Tibial artery (tissue), 4 donors: Measurements from ENCODE around the gene TLK1.

ENCODE experiments used
- DNase-seq, 2 donors: peaks; one replicate each; pipeline ENCODE4 v3.0.0-alpha.2; 2019
- H3K27ac ChIP-seq, 2 donors: fragments of 200-600 bp; sonication (generic) in 1 of 2; 1 replicate in 1 of 2; 2 replicates in 1 of 2; pipeline ENCODE4 v1.5.1; 2018 to 2019; ENCODE audit warnings: mild to moderate bottlenecking in 1 of 2
- H3K27me3 ChIP-seq, 2 donors: fragments of 200-600 bp; sonication (generic) in 1 of 2; one replicate each; pipeline versions ENCODE4 v1.5.1 to v1.6.0; 2016 to 2019
- H3K36me3 ChIP-seq, 3 donors: fragments of 200-600 bp; sonication (generic) in 2 of 3; one replicate each; pipeline ENCODE4 v1.5.1; 2016 to 2019; ENCODE audit warnings: mild to moderate bottlenecking in 2 of 3
- H3K4me1 ChIP-seq, 4 donors: fragments of 200-600 bp; sonication (generic) in 2 of 4; 1 replicate in 3 of 4; 2 replicates in 1 of 4; pipeline ENCODE4 v1.5.1; 2016 to 2019
- H3K4me3 ChIP-seq, 2 donors: fragments of 200-600 bp; sonication (generic) in 1 of 2; 1 replicate in 1 of 2; 2 replicates in 1 of 2; pipeline ENCODE4 v1.5.1; 2018 to 2019; ENCODE audit warnings: mild to moderate bottlenecking in 2 of 2
- H3K9me3 ChIP-seq, 3 donors: fragments of 200-600 bp; sonication (generic) in 1 of 3; one replicate each; pipeline ENCODE4 v1.5.1; 2016 to 2019
- CTCF ChIP-seq, 2 experiments: fragments of 200-600 bp in 1 of 2; fragments of 450-650 bp in 1 of 2; IDR thresholded peaks; one replicate each; pipeline ENCODE4 v1.5.1; 2017 to 2019; ENCODE audit warnings: antibody characterized with exemption in 2 of 2, mild to moderate bottlenecking in 1 of 2, moderate library complexity in 1 of 2
- intact Hi-C: fragments of 100-400 bp; cut with DNase I; formaldehyde crosslinking; loops from one replicate; pipeline ENCODE4 v1.15.0; 2023; ENCODE audit warnings: low total_unique reads

Gene TLK1

GRCh38 chr2:171176516-171176915, 15.8 kb upstream of the TLK1 start:
- no peak for TF ChIP-seq CTCF (IDR thresholded peaks at IDR 0.05)
- Histone ChIP-seq H3K36me3 (no peaks in the 10 kb centered on the region), H3K4me3 (no peak overlapping the region), H3K27ac (no peak overlapping the region), H3K27me3 (no peaks in the 10 kb centered on the region), H3K4me1 (no peaks in the 10 kb centered on the region), H3K9me3 (no peaks in the 10 kb centered on the region)
- DNase-seq = no peak
- intact Hi-C loops = no loop called here

GRCh38 chr2:171174075-171174474, 13.4 kb upstream of the TLK1 start:
- intact Hi-C loops = no loop called here
- H3K4me1 ChIP-seq = no peaks in the 10 kb centered on the region
- H3K27ac ChIP-seq = no peak overlapping the region
- DNase-seq = no peak
- no peak for TF ChIP-seq CTCF (IDR thresholded peaks at IDR 0.05)
- H3K9me3 ChIP-seq = no peaks in the 10 kb centered on the region
- H3K4me3 ChIP-seq = no peak overlapping the region
- H3K27me3 ChIP-seq = no peaks in the 10 kb centered on the region
- no peaks in the 10 kb centered on the region for H3K36me3 ChIP-seq

GRCh38 chr2:171173087-171173486, 12.4 kb upstream of the TLK1 start:
- H3K4me3 ChIP-seq = no peak overlapping the region
- no peak overlapping the region for H3K27ac ChIP-seq
- intact Hi-C loops = no loop called here
- TF ChIP-seq CTCF (IDR thresholded peaks at IDR 0.05) = no peak
- H3K9me3 ChIP-seq = no peaks in the 10 kb centered on the region
- H3K36me3 ChIP-seq = no peaks in the 10 kb centered on the region
- no peaks in the 10 kb centered on the region for H3K27me3 ChIP-seq
- DNase-seq = no peak
- no peaks in the 10 kb centered on the region for H3K4me1 ChIP-seq

- TF ChIP-seq CTCF (IDR thresholded peaks at IDR 0.05) = no peak
- Histone ChIP-seq H3K4me1 (no peaks in the 10 kb centered on the region), H3K9me3 (no peaks in the 10 kb centered on the region), H3K36me3 (no peaks in the 10 kb centered on the region), H3K27ac (no peak overlapping the region), H3K4me3 (no peak overlapping the region), H3K27me3 (no peaks in the 10 kb centered on the region)
- DNase-seq = no peak
- intact Hi-C loops = no loop called here
These were observed 11.1 kb upstream of the TLK1 start for GRCh38 chr2:171171808-171172207.

GRCh38 chr2:171169839-171170238, 9.1 kb upstream of the TLK1 start:
- no peaks in the 10 kb centered on the region for H3K9me3 ChIP-seq
- no peaks in the 10 kb centered on the region for H3K36me3 ChIP-seq
- no peak for DNase-seq
- intact Hi-C loops = no loop called here
- no peaks in the 10 kb centered on the region for H3K4me1 ChIP-seq
- H3K27ac ChIP-seq = no peak overlapping the region
- no peak overlapping the region for H3K4me3 ChIP-seq
- no peaks in the 10 kb centered on the region for H3K27me3 ChIP-seq
- no peak for TF ChIP-seq CTCF (IDR thresholded peaks at IDR 0.05)

- no peak overlapping the region for H3K27ac ChIP-seq
- no peaks in the 10 kb centered on the region for H3K4me1 ChIP-seq
- intact Hi-C loops = no loop called here
- H3K36me3 ChIP-seq = no peaks in the 10 kb centered on the region
- H3K9me3 ChIP-seq = no peaks in the 10 kb centered on the region
- no peak overlapping the region for H3K4me3 ChIP-seq
- DNase-seq = no peak
- no peak for TF ChIP-seq CTCF (IDR thresholded peaks at IDR 0.05)
- H3K27me3 ChIP-seq = no peaks in the 10 kb centered on the region
These were observed 8.6 kb upstream of the TLK1 start for GRCh38 chr2:171169333-171169732.
